PFSK-1 (cell line): ENCODE data around the gene SLC66A2.

Experiments used
- FOXP2 ChIP-seq: optimal IDR thresholded peaks from 2 replicates; pipeline ENCODE3; 2011; ENCODE audit warnings: borderline replicate concordance, control low read depth, inconsistent platforms; ENCODE audit not compliant: insufficient read depth; ENCODE audit errors: extremely low read length, extremely low read depth
- POLR2AphosphoS5 ChIP-seq: IDR thresholded peaks from 2 replicates; pipeline ENCODE4 v1.6.1; 2012; ENCODE audit warnings: low read depth, mild to moderate bottlenecking, control low read depth, low read length, moderate library complexity
- SIN3A ChIP-seq: IDR thresholded peaks from 2 replicates; pipeline ENCODE4 v1.6.1; 2012; ENCODE audit warnings: mild to moderate bottlenecking, low read length, moderate library complexity, borderline replicate concordance; ENCODE audit not compliant: insufficient read depth
- TAF1 ChIP-seq: IDR thresholded peaks from 2 replicates; pipeline ENCODE4 v1.6.1; 2012; ENCODE audit warnings: low read length, control low read depth, borderline replicate concordance; ENCODE audit not compliant: insufficient read depth
- TF ChIP-seq, protein P1 (sequence below), 2 experiments: IDR thresholded peaks; 2 replicates each; pipeline versions ENCODE4 v1.6.1 to v1.8.0; 2011 to 2012; ENCODE audit warnings: low read depth in 2 of 2, low read length in 2 of 2, control low read depth in 1 of 2, inconsistent platforms in 1 of 2, mild to moderate bottlenecking in 1 of 2, moderate library complexity in 1 of 2; ENCODE audit not compliant: insufficient read depth in 1 of 2

DNA sequence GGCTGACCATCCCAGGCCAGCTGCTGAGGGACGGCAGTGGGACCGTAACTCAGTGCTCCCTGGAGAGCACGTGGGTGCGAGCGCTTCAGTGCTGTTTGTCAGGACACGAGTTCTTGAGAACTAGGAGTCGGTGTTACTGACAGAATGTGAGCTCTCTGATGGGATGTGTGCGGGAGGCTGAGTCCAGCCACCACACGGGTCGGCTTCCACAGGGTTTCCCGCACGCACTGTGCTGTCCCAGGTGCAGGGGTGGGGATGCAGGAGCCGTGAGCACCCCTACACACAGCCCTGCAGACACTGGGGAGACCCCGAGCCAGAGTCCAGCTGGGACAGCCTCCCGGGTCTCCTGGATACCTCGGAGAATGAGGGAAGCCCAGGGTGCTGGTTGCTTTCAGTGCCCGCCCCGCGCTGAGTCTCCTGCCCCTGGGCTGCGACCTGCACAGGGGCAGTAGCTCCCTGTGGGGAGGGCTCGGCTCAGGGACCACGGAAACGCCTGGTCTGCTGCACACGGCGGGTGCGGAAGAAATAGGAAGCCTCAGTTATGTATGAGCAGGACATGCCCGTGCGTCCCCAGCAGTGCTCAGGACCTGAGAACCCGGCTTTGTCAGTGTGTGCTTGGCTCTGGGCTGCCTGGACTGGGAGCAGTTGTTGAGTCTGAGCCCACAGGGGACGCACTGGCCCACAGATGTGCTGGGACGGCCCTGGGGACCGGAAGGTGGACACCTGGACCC is 82.5 kb downstream of the SLC66A2 start:
- TF ChIP-seq SIN3A (no peak), POLR2AphosphoS5 (no peak), TAF1 (no peak), FOXP2 (no peak)
- TF ChIP-seq, protein P1, sequence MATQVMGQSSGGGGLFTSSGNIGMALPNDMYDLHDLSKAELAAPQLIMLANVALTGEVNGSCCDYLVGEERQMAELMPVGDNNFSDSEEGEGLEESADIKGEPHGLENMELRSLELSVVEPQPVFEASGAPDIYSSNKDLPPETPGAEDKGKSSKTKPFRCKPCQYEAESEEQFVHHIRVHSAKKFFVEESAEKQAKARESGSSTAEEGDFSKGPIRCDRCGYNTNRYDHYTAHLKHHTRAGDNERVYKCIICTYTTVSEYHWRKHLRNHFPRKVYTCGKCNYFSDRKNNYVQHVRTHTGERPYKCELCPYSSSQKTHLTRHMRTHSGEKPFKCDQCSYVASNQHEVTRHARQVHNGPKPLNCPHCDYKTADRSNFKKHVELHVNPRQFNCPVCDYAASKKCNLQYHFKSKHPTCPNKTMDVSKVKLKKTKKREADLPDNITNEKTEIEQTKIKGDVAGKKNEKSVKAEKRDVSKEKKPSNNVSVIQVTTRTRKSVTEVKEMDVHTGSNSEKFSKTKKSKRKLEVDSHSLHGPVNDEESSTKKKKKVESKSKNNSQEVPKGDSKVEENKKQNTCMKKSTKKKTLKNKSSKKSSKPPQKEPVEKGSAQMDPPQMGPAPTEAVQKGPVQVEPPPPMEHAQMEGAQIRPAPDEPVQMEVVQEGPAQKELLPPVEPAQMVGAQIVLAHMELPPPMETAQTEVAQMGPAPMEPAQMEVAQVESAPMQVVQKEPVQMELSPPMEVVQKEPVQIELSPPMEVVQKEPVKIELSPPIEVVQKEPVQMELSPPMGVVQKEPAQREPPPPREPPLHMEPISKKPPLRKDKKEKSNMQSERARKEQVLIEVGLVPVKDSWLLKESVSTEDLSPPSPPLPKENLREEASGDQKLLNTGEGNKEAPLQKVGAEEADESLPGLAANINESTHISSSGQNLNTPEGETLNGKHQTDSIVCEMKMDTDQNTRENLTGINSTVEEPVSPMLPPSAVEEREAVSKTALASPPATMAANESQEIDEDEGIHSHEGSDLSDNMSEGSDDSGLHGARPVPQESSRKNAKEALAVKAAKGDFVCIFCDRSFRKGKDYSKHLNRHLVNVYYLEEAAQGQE (IDR thresholded peaks at IDR 0.05; ENCODE audit: insufficient read depth in 1 of 2, low read depth in 2 of 2, low read length in 2 of 2), result no peak
